ENCODE data around the gene DDRGK1.

DNA sequence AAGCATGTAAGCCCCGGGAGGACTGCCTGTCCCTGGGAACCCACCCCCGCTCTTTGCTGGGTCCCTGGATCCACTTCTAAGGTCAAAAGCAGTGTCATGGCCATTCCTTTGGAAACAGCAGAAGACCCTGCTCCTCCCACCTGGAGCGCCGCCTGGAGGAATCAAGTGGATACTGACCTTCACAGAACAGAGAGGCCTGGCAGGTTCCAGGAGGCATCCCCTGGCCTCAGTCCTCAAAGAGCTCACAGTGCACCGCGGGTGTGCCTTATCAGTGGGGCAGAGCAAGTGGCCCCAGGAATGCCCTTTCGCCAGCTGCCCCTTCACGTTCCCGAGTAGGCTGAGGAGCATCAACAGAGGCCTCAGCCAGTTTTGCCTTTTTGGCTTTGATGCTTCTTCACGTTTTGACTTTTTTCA lies 45.6 kb upstream of the DDRGK1 start:
- TF ChIP-seq POLR2A (IDR thresholded peaks at IDR 0.05) = no peak
- TF ChIP-seq, protein P1, sequence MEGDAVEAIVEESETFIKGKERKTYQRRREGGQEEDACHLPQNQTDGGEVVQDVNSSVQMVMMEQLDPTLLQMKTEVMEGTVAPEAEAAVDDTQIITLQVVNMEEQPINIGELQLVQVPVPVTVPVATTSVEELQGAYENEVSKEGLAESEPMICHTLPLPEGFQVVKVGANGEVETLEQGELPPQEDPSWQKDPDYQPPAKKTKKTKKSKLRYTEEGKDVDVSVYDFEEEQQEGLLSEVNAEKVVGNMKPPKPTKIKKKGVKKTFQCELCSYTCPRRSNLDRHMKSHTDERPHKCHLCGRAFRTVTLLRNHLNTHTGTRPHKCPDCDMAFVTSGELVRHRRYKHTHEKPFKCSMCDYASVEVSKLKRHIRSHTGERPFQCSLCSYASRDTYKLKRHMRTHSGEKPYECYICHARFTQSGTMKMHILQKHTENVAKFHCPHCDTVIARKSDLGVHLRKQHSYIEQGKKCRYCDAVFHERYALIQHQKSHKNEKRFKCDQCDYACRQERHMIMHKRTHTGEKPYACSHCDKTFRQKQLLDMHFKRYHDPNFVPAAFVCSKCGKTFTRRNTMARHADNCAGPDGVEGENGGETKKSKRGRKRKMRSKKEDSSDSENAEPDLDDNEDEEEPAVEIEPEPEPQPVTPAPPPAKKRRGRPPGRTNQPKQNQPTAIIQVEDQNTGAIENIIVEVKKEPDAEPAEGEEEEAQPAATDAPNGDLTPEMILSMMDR (IDR thresholded peaks at IDR 0.05) = no peak
- TF ChIP-seq POLR2AphosphoS5 (IDR thresholded peaks at IDR 0.05) = no peak
